HUDEP-2 (cell line): Measurements from ENCODE around the gene MSLN.
"Not testable (repeated sequence)": the region's sequence is repeated elsewhere in the genome, so short reads cannot be mapped to it uniquely, and the experiment has no call there.

Experiments used
- DNase-seq, 76 experiments: peaks; one replicate each; lab custom pipeline; 2025; ENCODE audit not compliant: unreplicated experiment in 76 of 76; lab: John Stamatoyannopoulos, UW

Gene MSLN

DNA sequence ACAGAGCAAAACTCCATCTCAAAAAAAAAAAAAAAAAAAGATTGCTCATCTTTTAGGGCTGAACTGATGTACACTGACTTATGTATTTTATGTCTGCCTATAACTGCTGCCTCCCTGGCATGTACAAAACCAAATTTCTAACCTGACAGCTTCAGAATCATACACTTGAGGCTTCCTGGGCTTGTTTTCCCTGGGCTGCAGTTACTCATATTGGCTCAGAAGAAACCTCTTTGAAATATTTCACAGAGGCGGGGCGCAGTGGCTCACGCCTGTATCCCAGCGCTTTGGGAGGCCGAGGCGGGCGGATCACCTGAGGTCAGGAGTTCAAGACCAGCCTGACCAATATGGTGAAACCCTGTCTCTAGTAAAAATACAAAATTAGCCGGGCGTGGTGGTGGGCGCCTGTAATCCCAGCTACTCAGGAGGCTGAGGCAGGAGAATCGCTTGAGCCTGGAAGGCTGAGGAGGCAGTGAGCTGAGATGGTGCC is 6.4 kb upstream of the MSLN start:
- DNase-seq: not testable (repeated sequence)

DNA sequence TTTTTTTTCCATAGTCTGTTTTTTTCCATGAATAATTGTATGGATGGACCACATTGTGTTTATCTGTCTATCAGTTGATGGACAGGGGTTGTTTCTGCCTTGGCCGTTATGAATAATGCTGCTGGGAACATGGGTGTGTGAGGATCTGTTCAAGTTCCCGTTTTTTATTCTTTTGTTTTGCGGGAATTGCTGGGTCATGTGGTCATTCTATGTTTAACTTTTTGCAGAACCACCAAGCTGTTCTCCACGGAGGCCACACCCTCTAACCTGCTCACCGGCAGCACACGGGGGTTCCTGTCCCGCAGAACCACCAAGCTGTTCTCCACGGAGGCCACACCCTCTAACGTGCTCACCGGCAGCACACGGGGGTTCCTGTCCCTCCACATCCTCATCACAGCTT is 5.9 kb upstream of the MSLN start:
- DNase-seq: no peak

DNA sequence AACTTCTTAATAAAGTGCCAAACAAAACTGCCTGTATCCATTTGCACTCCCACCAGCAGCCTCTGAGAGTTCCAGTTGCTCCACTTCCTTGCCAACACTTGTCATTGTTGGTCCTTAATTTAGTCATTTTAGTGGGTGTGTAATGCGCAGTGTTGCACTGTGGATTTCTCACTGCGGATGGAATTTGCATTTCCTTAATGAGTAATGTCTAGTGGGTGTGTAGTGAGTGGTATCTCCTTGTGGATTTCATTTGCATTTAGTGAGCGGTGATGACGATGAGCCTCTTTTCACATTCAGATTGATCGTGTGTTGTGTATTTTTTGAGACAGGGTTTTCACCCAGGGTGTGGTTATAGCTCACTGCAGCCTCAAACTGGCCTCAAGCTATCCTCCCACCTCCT is 4.1 kb upstream of the MSLN start:
- DNase-seq: no peak

DNA sequence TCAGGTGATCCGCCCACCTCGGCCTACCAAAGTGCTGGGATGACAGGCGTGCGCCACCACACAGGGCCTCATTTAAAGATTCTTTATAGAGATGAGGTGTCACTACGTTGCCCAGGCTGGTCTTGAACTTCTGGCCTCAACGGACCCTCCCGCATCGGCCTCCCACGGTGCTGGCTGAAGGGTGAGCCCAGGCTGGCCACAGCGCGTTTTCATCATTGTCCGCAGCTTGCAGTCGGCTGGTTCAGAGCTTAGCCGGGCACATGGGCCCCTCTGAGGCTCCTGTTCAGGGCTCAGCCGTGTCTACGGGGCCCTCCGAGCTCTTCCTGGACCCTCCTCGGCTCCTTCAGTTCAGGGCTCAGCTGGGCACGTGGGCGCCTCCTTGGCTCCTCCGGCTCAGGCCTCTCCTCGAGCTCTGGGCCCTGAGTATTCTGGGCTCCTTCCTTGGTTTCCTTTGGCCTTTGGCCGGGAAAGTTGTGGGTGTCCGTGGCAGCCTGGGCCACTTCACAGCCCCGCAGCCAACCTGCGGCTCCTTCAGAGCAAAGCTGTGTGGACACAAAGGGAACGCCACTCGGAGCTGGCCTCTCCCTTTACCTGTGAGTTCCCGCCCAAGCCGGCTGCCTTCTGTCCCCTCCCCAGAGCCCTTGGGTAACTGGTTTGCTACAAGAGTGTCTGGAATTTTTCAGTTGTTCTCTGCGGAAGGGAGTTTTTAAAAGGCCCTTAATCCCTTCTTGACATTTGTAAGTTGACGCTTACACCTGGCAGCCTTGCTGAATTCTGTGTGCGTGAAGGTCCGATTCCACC is 1.2 kb upstream of the MSLN start:
- no peak for DNase-seq

DNA sequence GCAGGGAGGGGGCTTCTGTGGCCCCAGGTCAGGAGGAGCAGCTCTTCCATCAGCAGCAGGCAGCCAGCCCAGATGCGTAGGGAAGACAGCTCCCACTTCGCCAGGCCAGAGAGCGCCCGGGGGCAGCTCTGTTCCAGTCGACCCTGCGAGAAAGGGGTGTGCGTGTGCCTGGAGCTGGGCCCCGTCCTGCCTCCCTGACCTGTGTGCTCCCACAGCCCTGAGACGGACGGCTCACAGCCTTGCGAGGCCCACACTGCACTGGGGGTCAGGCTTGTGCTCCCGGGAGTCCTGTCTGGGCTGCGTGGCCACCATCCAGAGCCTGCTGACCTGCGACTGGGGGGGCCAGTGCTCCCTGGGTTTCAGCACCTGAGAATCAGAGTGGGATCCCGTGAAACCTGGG is 469 bp upstream of the MSLN start:
- DNase-seq: no peak

DNA sequence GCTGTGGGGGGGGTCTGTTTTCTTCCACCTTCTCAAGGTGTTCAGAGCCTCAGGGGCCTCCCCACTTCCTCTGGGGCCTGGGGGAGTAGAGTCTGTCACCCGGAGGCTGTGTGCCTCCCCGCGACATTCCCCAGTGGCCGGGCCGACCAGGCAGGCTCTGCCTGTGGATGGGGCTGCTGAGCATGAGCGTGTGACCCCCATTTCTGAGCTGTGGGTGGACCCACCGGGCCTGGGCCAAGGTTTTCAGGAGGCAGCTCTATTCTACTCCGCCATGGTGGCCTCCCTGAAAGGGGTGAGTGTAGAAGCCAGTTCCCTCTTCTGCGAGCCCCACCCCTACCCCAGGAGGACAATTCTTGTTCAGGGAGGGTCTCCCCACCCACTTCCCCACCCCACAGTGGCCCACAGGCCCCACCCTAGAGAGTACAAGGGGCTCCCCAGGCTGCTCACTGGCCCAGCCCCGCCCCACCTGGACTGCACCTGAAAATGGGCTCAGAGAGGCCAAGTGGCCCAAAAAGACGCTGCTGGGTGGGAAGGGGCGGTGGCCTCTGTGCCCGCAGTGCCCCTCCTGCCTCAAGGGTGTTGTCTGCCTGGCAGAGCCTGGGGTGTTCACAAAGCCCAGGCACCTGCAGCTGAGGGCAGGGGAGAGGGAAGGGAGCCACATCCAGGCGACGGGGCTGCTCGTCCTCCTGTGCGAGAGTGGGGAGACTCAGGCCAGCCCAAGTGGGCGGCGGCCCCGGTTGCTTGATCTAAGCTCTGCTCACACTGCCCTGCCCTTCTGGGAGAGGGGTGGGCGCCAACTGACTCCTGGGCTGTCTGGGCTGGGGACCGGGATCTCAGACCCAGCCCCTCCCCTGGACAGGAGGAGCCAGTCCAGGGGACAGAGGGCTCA is 1.3 kb downstream of the MSLN start:
- no peak for DNase-seq

DNA sequence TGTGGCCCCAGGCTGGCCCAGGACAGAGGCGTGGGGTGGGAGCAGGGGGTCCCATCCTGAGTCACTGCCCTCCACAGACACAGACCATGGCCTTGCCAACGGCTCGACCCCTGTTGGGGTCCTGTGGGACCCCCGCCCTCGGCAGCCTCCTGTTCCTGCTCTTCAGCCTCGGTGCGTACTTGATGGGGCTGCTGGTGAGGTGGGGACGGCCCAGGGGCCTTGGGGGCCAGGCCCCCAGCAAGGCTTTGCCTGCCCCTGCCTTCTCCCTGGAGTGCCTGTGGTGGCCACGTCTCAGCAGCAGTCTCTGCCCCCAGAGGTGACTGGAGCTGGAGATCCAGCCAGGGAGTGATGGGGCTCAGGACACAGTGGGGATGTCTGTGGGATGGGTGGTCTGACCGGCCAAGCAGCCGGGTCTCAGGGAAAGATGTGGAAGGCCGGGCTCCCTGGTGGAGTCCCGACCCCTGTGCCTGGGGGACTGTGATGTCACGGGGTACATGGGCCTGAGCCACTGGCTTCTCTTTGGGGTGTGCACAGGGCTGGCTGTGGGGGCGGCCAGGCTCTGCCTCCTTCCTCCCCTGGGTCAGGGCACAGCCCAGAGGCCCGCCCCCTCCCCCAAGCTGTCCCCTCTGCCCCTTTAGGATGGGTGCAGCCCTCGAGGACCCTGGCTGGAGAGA is 2.2 kb downstream of the MSLN start:
- DNase-seq: no peak

DNA sequence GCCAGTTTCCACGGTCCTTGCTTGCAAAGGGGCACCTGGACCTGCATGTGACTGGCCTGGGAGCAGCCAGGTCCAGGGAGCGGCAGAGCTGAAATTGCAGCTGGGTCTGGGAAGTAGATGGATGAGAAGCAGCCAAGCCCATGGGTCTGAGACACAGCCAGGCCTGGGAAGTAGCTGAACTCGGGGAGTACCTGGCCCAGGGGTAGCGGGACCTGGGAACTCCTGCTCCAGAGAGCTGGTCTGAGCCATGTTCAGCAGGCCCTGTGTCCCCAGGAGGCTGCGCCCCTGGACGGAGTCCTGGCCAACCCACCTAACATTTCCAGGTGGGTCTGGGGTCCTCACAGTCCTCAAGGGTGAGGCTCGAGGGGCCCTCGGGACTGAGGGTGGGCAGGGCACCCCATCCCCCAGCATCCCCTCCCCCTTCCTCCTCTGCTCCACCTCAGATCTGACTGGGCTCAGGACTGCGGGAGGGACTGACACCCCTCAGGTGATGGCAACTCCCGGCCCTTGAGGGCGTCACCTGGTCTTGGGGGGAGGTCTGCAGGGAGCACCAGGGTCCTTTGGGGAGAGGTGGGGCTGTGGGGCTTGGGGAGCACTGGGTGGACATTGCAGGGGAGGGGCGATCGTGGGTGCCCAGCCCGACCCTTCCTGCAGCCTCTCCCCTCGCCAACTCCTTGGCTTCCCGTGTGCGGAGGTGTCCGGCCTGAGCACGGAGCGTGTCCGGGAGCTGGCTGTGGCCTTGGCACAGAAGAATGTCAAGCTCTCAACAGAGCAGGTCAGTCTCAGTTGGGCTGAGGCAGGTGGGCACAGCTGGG is 3.0 kb downstream of the MSLN start:
- no peak for DNase-seq

DNA sequence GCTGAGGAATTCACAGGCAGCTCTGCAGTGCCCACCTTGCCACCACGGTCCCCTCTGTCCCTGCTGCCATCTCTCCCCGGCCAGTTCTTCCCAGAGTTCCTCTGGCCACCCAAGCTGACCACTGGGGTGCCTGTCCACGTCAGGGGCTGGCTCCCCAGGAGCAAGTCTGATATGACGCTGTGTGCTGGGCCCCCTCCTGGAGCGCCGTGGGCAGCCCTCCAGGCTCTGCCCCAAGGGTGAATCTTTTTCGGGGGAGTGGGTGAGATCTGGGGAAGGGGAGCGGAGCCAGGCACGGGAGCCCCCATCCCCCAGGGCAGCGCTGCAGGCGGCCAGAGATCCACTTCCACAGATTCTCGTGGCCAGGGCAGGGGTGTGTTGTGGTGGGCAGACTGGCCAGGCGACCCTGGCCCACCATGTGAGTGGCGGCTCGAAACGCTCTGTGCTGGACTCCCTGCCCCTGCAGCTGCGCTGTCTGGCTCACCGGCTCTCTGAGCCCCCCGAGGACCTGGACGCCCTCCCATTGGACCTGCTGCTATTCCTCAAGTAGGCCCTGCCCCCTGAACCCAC is 3.7 kb downstream of the MSLN start:
- DNase-seq: no peak

DNA sequence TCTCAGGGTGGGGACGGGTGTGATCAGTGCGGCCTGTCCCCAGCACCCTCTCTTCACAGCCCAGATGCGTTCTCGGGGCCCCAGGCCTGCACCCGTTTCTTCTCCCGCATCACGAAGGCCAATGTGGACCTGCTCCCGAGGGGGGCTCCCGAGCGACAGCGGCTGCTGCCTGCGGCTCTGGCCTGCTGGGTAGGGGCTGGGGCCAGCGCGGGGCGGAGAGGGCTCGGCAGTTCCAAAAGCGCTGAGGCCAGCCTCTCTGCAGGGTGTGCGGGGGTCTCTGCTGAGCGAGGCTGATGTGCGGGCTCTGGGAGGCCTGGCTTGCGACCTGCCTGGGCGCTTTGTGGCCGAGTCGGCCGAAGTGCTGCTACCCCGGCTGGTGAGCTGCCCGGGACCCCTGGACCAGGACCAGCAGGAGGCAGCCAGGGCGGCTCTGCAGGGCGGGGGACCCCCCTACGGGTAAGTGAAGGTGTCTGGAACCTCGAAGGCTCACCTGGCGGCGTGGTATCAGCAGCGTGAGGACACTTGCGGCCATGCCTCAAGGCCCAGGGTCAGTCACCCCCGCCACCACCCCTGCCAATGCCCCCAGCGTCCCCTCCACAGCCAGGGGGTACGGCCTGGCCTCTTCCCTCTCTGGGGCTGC is 4.4 kb downstream of the MSLN start:
- no peak for DNase-seq

DNA sequence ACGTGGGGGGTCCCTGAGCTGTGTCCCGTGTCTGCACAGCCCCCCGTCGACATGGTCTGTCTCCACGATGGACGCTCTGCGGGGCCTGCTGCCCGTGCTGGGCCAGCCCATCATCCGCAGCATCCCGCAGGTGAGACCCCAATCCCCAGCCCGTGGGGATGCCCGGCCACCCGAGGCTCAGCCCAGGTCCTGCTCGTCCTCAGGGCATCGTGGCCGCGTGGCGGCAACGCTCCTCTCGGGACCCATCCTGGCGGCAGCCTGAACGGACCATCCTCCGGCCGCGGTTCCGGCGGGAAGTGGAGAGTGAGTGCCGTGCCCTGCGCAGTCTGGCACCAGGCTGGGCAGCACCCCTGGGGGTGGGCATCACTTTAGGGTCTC is 4.9 kb downstream of the MSLN start:
- DNase-seq: no peak

DNA sequence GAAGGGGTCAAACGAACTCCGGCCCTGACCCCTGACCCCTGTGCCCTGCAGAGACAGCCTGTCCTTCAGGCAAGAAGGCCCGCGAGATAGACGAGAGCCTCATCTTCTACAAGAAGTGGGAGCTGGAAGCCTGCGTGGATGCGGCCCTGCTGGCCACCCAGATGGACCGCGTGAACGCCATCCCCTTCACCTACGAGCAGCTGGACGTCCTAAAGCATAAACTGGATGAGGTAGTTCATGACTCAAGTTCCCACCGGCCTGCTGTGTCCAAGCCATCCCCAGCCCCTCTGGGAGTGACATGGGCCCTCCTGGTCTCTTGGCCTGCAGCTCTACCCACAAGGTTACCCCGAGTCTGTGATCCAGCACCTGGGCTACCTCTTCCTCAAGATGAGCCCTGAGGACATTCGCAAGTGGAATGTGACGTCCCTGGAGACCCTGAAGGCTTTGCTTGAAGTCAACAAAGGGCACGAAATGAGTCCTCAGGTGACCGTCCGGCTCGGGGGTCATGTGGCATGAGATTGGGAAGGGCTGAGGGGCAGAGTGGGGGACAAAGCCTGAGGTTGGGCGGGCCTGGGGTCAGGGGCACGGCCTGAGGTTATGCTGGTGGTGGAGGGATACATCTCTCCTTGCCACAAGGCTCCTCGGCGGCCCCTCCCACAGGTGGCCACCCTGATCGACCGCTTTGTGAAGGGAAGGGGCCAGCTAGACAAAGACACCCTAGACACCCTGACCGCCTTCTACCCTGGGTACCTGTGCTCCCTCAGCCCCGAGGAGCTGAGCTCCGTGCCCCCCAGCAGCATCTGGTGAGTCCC is 5.7 kb downstream of the MSLN start:
- DNase-seq: no peak

DNA sequence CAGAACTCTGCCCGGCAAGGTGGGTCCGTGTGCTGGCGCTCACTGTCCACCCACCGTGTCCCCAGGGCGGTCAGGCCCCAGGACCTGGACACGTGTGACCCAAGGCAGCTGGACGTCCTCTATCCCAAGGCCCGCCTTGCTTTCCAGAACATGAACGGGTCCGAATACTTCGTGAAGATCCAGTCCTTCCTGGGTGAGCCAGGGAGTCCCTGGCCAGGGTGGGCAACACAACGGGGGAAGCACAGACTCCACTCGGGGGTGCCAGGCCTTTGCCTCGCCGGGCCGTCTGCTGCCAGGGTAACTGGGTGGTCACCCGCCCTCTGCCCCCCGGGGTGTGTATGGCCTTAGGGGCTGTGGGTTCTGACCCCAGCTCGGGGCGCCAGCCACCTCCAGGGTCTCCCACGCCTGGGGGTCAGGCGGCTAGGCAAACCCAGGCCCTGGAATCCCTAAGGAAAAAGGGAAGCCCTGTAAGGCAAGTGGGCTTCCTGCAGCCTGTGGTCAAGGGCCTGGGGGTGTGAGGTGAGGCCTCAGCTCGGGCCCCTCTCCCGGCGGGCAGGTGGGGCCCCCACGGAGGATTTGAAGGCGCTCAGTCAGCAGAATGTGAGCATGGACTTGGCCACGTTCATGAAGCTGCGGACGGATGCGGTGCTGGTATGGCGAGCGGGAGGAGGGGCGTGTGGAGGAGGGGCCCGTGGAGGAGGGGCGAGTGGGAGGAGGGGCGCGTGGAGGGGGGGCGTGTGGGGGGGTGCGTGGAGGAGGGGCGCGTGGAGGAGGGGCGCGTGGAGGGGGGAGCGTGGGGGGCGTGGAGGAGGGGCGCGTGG is 6.5 kb downstream of the MSLN start:
- no peak for DNase-seq

DNA sequence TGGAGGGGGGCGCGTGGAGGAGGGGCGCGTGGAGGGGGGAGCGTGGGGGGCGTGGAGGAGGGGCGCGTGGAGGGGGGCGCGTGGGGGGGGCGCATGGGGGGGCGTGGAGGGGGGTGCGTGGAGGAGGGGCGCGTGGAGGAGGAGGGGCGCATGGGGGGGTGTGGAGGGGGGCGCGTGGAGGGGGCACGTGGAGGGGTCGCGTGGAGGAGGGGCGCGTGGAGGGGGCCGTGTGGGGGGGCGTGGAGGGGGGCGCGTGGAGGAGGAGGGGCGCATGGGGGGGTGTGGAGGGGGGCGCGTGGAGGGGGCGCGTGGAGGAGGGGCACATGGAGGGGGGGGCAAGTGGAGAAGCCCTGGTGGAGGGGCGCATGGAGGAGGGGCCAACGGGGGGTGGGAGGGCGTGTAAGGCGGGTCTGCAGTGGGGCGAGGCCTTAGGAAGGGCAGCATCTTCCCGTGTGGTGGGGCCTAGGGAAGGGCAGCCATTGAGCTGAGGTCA is 7.3 kb downstream of the MSLN start:
- no peak for DNase-seq

DNA sequence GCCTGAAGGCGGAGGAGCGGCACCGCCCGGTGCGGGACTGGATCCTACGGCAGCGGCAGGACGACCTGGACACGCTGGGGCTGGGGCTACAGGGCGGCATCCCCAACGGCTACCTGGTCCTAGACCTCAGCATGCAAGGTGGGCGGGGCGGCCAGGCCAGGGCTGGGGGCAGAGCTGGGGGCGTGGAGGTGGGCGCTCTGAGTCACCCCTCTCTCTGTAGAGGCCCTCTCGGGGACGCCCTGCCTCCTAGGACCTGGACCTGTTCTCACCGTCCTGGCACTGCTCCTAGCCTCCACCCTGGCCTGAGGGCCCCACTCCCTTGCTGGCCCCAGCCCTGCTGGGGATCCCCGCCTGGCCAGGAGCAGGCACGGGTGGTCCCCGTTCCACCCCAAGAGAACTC is 7.9 kb downstream of the MSLN start:
- DNase-seq: no peak

DNA sequence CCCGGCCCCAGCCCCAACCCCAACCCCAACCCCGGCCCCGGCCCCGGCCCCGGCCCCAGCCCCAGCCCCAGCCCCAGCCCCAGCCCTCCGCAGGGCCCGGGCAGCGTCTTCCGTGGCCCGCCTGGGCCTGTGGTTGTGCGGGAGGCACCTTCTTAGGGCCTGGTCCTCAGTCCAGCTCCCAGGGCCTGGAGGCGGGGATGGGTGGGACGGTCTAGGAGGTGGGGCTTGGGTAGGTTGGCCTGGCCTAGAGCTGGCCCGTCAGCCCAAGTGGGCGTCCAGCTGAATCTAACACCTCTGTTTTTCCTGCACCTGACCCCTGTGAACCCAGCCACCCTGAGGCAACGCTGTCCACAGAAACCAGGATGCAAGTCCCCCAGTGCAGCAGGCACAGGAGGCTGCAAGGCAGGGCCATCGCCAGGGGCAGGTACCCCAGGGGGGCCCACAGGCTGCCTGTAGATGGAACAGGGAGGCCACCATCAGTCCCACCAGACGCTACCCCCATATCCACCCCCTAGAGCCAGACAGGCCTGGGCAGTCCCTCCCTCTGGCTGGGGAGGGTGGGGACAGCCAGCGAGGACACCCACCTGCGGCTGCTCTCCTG is 8.8 kb downstream of the MSLN start:
- DNase-seq: no peak

DNA sequence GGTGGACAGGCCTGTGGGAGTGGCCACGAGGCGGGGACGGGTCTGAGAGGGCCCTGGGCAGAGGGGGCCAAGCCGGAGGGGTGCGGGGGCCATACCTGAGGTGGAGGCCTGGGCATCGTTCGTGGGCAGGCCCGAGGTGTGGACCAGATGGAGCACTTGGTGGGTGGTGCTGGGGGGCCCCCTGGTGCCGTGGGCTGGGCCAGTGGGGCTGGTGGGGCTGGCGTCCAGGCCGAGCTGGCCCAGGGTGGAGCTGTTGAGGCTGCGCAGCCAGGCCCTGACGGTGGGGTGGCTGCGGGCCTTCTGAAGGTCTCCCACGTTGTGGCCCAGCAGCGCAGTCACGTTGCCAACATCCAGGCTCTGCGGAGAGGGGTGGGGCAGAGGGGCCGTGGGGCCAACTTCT is 9.4 kb downstream of the MSLN start:
- DNase-seq: no peak

DNA sequence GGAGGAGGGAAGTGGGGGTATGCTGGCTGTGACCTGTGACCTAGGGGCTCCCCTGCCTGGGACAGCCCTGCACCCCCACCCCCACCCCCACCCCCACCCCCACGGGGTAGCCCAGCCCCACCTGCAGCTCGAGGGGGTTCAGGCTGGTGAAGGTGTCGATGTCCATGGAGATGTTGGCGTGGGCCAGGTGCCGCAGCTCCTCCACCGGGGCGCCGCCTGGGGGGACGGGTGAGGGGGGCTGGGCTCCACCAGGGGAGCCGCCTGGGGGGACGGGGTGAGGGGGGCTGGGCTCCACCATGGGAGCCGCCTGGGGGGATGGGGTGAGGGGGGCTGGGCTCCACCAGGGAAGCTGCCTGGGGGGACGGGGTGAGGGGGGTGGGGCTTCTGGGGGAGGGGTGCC is 9.9 kb downstream of the MSLN start:
- DNase-seq: no peak
